Kidney epithelial cell (primary cell): ENCODE measurements around the gene RNASEH2B. TPM values are rescaled to one million over a fixed set of nuclear protein-coding genes. Genes with fewer than 3 reads are reported as not detected.

ENCODE experiments used
- DNase-seq: peaks from one replicate; pipeline ENCODE4 v3.0.0-alpha.2; 2010; ENCODE audit warnings: low read depth
- H3K27me3 ChIP-seq: 2 replicates; pipeline ENCODE4 v1.6.0; 2011; ENCODE audit warnings: low read length; ENCODE audit not compliant: control insufficient read depth, insufficient read depth
- H3K36me3 ChIP-seq: 2 replicates; pipeline ENCODE4 v1.5.1; 2011; ENCODE audit warnings: low read length; ENCODE audit not compliant: control insufficient read depth, insufficient read depth
- H3K4me3 ChIP-seq: 2 replicates; pipeline ENCODE4 v1.5.1; 2011; ENCODE audit warnings: low read depth, mild to moderate bottlenecking, control low read depth, low read length
- CTCF ChIP-seq: IDR thresholded peaks from 2 replicates; pipeline ENCODE4 v1.5.1; 2011; ENCODE audit warnings: mild to moderate bottlenecking, moderate library complexity, low read length, control low read depth, inconsistent platforms; ENCODE audit not compliant: insufficient read depth, poor library complexity, severe bottlenecking
- total RNA-seq: library from RNA; depleted of rRNA; stranded (reverse); fragments of >200 nt; gene quantifications from 2 replicates; pipeline ENCODE4 v1.2.3, GENCODE V29; 2015

RNASEH2B gene
- total RNA-seq, 1 donor from 2014 or later: 26.7 TPM

DNA sequence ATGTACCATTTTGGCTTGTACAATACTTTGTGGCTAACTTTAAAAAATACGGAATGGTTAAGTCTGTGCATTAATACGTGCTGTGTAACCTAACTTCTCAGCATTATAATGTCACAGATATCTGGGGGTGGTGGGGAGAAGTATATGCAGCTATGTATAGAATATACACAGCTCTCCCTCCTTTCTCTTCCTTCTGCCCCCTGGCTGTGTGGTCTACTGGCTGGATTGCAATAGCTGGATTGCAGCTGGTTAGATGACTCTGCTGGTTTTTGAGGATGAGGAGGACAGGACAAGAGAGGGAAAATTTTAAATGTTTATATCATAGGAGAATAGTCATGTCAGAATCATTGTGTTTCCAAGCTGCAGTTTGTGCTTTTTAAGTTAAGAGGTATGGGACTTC lies 9.7 kb downstream of the RNASEH2B start:
- Histone ChIP-seq H3K36me3 (no peaks in the 10 kb centered on the region), H3K4me3 (no peak overlapping the region), H3K27me3 (no peaks in the 10 kb centered on the region)
- TF ChIP-seq CTCF: no peak
- DNase-seq: no peak

DNA sequence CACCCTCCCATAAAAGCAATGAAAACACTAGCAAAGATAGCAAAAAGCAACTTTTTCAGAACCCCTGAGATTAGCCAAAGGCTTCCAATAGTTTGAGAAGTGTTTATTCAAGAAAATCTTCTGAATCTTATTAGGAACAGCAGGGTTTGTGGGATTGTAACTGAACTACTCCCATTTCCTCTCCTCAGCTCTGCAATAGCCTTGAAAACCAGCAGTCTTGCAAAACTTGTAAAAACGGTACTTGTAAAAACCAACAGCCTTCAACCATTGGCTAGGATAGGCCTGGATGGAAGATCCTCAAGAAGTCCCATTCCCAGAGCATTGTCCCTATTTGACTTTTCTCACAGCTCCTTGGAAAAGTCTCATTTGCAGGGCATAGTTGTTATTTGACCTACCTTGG lies 12.1 kb downstream of the RNASEH2B start:
- Histone ChIP-seq H3K27me3 (no peaks in the 10 kb centered on the region), H3K4me3 (no peak overlapping the region), H3K36me3 (no peaks in the 10 kb centered on the region)
- no peak for DNase-seq
- TF ChIP-seq CTCF: no peak

DNA sequence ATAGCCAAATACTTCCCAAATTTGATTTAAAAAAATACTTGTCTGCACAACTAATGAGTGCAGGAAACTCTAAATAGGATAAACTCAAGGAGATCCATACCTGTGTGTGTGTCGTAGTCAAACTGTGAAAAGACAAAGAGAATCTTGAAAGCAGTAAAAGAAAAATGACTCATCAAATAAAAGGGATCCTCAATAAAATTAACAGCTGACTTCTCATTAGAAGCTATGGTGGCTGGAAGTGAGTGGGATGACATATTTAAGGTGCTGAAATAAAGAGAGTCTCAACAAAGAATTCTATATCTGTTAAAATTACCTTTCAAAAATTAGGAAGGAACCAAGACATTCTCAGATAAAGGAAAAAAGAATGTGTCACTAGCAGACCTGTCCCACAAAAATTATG lies 13.7 kb downstream of the RNASEH2B start:
- DNase-seq: no peak
- H3K4me3 ChIP-seq: no peak overlapping the region
- H3K27me3 ChIP-seq: no peaks in the 10 kb centered on the region
- H3K36me3 ChIP-seq: no peaks in the 10 kb centered on the region
- no peak for TF ChIP-seq CTCF

DNA sequence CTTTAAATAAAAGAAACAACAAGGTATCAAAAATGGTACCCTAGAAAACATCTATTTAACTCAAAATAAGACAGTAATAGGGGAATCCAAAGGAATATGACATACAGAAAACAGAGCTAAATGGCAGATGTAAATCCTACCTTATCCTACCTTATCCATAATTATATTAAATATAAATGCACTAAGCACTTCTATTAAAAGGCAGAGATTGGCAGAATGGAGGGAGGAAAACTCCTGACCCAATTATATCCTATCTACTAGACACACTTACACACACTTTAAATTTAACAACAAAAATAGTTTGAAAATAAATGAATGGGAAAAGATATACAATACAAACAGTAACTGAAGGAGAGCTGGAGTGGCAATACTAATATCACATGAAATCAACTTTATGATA lies 14.4 kb downstream of the RNASEH2B start:
- Histone ChIP-seq H3K27me3 (no peaks in the 10 kb centered on the region), H3K36me3 (no peaks in the 10 kb centered on the region), H3K4me3 (no peak overlapping the region)
- DNase-seq: no peak
- no peak for TF ChIP-seq CTCF

DNA sequence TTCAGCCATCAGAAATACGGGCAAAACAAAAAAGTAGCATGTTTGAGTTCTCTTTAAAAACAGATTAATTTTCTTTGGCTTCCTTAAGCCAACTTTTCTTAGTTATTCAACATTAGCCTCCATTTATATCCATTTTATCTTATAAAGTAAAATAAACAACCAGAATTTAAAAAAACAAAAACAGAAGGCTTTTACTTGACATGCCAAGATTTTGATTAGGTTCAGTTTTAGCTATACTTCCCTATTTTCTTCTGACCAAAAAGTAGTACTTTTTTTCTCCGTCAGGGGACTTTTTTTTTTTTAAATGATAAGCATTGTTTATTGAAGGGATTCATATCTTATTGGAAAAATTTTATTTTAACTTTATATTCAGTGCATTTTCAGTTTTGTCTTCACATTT lies 18.1 kb downstream of the RNASEH2B start:
- no peak for TF ChIP-seq CTCF
- DNase-seq: no peak
- Histone ChIP-seq H3K4me3 (no peak overlapping the region), H3K36me3 (no peaks in the 10 kb centered on the region), H3K27me3 (no peaks in the 10 kb centered on the region)

DNA sequence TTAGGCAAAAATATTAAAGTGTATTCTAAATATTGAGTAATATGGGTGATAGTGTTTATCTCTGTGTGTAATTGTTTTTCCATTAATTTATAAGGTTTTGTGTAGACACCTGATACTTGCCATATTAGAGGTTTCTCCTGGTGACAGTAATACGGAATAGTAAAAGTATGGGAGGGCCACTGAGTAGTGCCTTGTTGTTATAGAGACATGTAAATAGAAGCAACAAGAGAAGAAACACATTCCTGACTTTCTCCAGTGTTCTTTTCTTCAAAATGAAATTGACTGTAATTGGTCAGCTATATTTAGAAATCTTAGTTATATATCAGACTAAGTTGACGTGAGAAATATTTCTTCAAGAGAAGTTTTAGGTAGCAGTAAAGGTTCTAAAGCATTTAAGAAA lies 18.5 kb downstream of the RNASEH2B start:
- no peak for TF ChIP-seq CTCF
- H3K4me3 ChIP-seq: no peak overlapping the region
- H3K36me3 ChIP-seq: no peaks in the 10 kb centered on the region
- no peaks in the 10 kb centered on the region for H3K27me3 ChIP-seq
- no peak for DNase-seq
